Measurements from ENCODE around the gene ZDHHC12. TPM values are rescaled to one million over a fixed set of nuclear protein-coding genes. Genes with fewer than 3 reads are reported as not detected.

The ZDHHC12 gene
- total and polyA plus RNA-seq, 8 donors = 3.5 to 116 (median 58.8) TPM

DNA sequence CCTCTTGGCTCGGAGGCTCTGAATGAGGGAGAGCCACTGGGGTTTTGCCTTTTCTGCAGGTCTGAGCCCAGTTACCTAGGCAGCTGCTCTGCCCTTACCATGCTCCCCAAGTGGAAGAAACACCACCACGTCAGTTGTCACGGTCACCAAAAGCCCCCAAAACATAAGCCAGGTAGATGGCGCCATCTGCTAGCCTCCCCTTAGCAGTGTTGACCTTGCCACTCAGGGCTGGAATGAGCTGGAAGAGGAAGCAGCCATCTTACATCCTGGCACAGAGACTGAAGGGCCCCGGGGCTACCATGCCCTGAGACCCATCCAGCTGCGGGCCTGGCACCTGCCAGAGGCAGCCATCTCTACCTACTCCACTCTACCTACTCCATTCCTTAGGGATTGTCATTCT lies 40.4 kb upstream of the ZDHHC12 start:
- Histone ChIP-seq H3K4me3 (no peak overlapping the region), H3K9me3 (no peaks in the 10 kb centered on the region), H3K27me3 (no peaks in the 10 kb centered on the region), H3K4me1 (peaks cover 0 to 32% (median 16%) of the 10 kb centered on the region in 4 donors), H3K36me3 (peaks cover 0 to 33% (median 23%) of the 10 kb centered on the region in 4 donors), H3K27ac (no peak overlapping the region)
- TF ChIP-seq POLR2AphosphoS5 (IDR thresholded peaks at IDR 0.05) (no peak), EP300 (IDR thresholded peaks at IDR 0.05) (no peak), POLR2A (IDR thresholded peaks at IDR 0.05) (no peak)
- TF ChIP-seq, protein P1, sequence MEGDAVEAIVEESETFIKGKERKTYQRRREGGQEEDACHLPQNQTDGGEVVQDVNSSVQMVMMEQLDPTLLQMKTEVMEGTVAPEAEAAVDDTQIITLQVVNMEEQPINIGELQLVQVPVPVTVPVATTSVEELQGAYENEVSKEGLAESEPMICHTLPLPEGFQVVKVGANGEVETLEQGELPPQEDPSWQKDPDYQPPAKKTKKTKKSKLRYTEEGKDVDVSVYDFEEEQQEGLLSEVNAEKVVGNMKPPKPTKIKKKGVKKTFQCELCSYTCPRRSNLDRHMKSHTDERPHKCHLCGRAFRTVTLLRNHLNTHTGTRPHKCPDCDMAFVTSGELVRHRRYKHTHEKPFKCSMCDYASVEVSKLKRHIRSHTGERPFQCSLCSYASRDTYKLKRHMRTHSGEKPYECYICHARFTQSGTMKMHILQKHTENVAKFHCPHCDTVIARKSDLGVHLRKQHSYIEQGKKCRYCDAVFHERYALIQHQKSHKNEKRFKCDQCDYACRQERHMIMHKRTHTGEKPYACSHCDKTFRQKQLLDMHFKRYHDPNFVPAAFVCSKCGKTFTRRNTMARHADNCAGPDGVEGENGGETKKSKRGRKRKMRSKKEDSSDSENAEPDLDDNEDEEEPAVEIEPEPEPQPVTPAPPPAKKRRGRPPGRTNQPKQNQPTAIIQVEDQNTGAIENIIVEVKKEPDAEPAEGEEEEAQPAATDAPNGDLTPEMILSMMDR (IDR thresholded peaks at IDR 0.05) = no peak
- no peak for DNase-seq
- intact Hi-C loops (cut with DNase I; ENCODE audit: low total_unique reads) = no loop called here
- 80 to 96% (median 87%) methylated on average over 4 to 6 of the region's 6 CpGs for WGBS, 5 donors

DNA sequence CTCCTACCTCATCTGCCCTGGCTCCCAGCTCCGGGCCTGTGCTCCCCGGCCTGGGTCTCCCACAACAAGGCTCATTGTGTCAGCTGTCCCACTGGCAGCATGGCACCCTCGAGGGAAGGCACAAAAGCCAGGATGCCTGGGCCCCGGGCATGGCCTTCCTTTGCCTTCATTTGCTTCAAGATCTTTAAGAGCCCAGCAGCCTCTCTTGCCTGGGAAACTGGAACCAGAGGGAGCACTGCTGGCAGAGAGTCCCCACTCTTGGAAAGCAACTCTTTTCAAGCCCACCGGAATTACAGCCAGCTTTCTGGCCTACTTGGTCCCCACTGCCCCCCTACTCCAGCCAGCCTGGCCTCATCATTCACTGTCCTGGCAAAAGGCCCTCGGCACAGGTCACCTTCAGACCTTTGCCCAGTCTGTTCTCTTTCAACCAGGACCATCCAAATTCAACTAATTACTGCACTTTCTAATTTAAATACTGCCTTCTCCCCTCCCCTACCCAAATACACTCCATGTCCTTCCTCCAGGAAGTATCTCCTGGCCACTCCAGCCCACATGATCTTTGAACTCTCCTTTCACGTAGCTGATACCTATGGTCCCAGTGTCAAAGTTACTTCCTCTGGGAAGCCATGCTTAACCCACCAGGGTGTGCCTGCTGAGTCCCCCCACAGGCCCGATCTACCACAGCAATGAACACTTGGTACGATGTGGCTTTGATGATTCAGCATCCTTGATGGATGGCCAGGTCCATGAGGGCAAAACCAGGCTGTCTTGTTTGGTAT lies 38.9 kb upstream of the ZDHHC12 start:
- Histone ChIP-seq H3K4me3 (no peak overlapping the region), H3K27ac (no peak overlapping the region), H3K4me1 (peaks cover 0 to 24% (median 8%) of the 10 kb centered on the region in 4 donors), H3K36me3 (peaks cover 0 to 27% (median 21%) of the 10 kb centered on the region in 4 donors), H3K9me3 (no peaks in the 10 kb centered on the region), H3K27me3 (no peaks in the 10 kb centered on the region)
- WGBS, 5 donors = 74 to 83% (median 75%) methylated on average over 9 of the region's 9 CpGs
- TF ChIP-seq EP300 (IDR thresholded peaks at IDR 0.05) (no peak), POLR2AphosphoS5 (IDR thresholded peaks at IDR 0.05) (no peak)
- TF ChIP-seq, protein P1 (IDR thresholded peaks at IDR 0.05) = no peak
- intact Hi-C loops (cut with DNase I; ENCODE audit: low total_unique reads) = no loop called here
- no peak for DNase-seq

DNA sequence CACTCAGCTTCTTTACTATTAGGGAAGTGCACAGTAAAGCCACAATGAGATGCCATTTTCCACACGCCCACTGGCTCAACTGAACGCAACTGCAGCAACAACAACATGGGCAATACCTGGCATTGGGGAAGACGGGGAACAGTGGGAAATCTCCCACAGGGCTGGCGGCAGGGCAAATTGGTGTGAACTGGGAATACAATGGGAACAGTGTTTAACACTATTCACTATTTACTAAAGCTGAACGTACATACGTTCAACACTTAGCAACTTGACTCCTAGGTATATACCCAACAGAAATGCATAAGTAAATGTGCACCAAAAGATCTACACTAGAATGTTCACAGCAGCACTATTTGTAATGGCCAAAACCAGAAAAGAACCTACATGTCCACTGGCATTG lies 33.7 kb upstream of the ZDHHC12 start:
- WGBS, 5 donors = 66 to 83% (median 78%) methylated on average over 6 of the region's 6 CpGs
- Histone ChIP-seq H3K36me3 (peaks cover 11 to 36% (median 30%) of the 10 kb centered on the region in 4 donors), H3K4me3 (no peak overlapping the region), H3K27ac (no peak overlapping the region), H3K9me3 (no peaks in the 10 kb centered on the region), H3K27me3 (no peaks in the 10 kb centered on the region), H3K4me1 (peaks cover 0 to 9% (median 0%) of the 10 kb centered on the region in 4 donors)
- TF ChIP-seq, protein P1 (IDR thresholded peaks at IDR 0.05) = no peak
- TF ChIP-seq POLR2A (IDR thresholded peaks at IDR 0.05) (no peak), POLR2AphosphoS5 (IDR thresholded peaks at IDR 0.05) (no peak), EP300 (IDR thresholded peaks at IDR 0.05) (no peak)
- DNase-seq = no peak
- intact Hi-C loops (cut with DNase I; ENCODE audit: low total_unique reads) = no loop called here

DNA sequence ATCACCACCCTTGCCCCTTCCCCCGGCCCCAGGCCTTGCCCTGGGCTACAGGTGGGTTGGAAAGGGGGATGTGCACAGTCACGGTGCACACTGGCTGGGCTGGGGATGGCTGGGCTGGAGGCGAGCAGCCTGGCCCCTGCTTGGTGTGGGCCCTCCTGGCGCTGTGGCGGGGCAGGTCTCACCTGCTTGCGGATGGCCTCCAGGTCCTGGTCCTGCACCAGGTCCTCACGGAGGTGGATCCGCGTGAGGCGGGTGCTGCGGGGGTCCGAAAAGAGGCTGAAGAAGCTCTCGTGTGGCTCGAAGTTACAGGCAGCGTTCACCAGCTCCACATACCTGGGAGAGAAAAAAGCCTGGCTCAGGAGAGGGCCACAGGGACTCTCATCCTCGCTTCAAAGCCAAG lies 29.7 kb upstream of the ZDHHC12 start:
- 93 to 97% (median 96%) methylated on average over 12 to 16 of the region's 16 CpGs for WGBS, 5 donors
- intact Hi-C loops (cut with DNase I; ENCODE audit: low total_unique reads) = no loop called here
- Histone ChIP-seq H3K27ac (no peak overlapping the region), H3K9me3 (no peaks in the 10 kb centered on the region), H3K36me3 (peaks cover 35 to 69% (median 67%) of the 10 kb centered on the region in 4 donors), H3K4me1 (peaks cover 0 to 3% (median 0%) of the 10 kb centered on the region in 4 donors), H3K27me3 (no peaks in the 10 kb centered on the region), H3K4me3 (no peak overlapping the region)
- DNase-seq = no peak
- TF ChIP-seq POLR2A (IDR thresholded peaks at IDR 0.05) (no peak), POLR2AphosphoS5 (IDR thresholded peaks at IDR 0.05) (no peak), EP300 (IDR thresholded peaks at IDR 0.05) (no peak)
- TF ChIP-seq, protein P1 (IDR thresholded peaks at IDR 0.05) = no peak
